SK-N-DZ (cell line): ENCODE measurements around the gene PHF10.

ENCODE experiments used
- DNase-seq: peaks from one replicate; pipeline ENCODE4 v3.0.0-alpha.2; 2015; ENCODE audit warnings: low spot score

The PHF10 gene

DNA sequence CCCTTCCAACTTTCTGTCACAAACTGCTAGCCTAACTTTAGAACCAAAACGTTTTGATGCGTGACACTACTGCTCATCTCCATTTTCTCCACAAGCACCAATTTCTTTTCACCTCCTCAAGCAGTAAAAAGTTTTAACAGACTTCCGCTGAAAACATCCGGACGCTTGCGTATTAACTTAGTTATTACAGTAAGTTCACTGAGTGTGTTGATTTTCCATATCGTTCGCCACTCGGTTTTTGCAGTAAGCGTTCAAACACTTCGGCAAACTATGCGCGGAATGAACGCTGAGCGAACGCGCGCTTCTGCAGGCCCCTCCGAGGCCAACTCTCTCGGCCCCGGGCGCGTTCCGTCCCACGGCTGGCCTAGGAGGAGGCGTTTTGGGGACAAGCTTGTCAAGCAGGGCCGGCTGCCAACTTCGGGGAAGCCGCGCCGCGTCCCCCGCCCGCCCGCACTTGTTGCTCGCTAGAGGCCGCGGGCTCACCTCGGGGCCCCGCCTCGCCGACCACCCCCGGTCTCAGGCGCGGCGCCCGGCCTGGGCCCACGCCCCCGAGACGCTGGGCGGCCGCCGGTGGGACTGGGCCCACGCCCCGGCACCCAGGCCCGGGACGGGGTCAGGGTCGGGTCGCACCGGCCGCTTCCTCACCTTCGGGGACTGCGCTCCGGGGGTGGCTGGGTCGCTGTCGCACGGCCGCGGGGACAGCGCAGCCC lies 945 bp downstream of the PHF10 start:
- DNase-seq: peak; percentile 31

- DNase-seq: no peak
These were observed 1.7 kb downstream of the PHF10 start for GRCh38 chr6:169722362-169723199.

DNA sequence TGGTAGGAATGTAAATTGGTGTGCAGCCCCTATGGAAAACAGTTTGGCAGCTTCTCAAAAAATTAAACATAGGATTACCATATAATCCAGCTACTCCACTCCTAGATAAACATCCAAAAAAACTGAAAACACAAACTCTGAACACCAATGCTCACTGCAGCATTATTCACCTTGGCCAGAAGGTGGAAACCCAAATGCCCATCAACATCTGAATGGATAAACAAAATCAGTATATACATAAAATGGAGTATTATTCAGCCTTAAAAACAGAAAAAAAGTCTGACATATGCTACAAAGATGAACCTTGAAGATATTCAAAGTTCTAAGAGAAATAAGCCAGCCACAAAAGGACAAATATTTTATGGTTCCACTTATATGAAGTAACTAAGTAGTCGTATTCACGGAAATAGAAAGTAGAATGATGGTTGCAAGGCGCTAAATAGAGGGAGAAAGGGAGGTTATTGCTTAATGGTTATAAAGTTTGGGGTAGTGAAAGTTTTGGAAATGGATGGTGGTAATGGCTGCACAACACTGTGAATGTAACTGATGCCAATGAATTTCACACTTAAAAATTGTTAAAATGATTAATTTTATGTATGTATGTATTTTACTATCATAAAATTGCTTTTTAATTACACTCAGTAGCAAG lies 4.0 kb downstream of the PHF10 start:
- no peak for DNase-seq

DNA sequence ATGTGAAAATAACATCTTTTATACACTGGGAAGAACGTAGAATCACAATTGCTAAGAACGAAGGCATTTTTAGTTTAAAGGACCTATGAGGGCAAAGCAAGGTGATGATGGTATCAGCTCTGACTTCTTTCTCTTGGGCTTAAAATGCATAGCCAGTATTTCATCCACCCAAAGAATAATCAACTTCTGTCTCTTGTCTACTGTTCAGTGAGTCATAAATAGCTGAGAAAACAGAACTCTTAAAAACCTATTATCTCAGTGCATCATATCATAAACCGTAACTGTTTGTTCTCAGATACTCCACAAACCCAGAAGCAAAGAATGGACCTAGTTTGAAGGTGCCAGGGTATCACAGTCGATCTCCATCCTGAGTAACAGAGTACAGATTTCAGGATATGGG lies 5.2 kb downstream of the PHF10 start:
- no peak for DNase-seq

- no peak for DNase-seq
These were observed 9.7 kb downstream of the PHF10 start for GRCh38 chr6:169714595-169714994.

DNA sequence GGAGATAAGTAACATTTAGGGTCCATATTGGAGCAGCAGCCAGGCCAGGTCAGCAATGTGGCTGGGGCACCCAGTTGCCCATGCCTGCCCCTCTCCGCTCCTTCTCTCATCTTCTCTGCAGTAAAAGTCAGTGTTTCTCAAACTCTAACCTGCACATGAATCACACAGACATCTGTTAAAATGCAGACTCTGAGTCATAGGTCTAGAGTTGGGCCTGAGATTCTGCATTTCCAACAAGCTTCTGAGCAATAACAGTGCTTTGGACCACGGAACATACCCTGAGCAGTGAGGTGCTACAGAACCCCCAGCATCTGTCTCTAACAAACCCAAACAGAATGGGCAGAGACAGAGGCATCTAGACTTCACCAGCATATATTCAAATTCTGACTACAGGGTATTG lies 10.1 kb downstream of the PHF10 start:
- no peak for DNase-seq

DNA sequence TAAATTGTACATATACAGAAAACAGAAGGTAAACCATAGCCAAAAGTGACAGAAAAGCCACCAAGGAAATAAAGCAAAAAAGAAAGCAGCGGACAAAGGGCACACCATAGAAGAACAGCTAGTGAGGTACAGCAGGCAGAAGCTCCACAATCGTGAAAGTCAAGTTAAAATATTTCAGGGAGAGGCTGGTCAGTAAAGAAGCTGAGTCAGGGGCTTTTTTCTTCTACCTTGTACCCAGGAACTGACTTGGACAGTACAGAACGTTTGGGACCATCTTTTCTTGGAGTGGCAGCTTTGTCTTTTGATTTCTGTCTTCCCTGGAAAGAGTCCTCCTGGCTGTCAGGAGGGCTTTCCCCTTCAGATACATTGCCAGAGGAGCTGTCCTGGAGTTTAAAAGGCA lies 14.3 kb downstream of the PHF10 start:
- no peak for DNase-seq

DNA sequence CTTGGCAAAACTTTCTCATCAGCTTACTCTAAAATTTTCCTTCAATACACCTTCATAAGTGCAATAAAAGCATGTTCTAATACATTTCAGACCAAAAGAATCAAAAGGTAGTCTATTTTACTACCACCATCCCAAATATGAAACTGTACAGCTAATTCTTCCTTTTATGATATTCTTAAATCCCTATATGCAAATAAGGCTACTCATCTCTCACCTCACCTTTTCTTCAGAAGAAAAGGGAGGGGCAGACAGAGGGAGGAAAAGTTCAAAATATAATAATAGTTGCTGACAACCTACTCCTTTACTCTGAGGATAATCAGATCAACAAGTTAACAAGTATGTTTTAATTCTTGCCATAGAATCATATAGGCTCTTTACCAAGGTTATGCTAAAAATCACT lies 15.0 kb downstream of the PHF10 start:
- no peak for DNase-seq

DNA sequence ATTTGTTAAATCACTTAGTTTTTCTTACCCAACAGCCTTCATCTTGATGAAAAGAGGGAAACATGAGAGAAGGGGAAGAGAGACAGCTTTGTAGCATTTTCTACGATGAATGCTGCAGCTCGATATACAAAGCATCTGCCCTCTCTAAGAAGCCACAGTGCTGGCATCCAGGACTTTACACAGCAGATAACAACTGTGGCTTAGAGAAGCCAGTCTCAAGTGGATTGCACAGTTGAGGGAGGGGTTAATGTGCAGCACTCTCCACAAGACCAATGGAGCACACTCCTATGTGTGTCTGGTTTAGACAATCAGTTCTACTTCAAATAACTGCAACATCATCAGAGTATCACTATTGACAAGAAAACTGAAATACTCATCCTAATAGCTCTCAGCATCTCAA lies 16.5 kb downstream of the PHF10 start:
- DNase-seq: no peak

GRCh38 chr6:169702840-169703246 lies 21.5 kb downstream of the PHF10 start:
- no peak for DNase-seq

GRCh38 chr6:169701954-169702839 lies 22.1 kb downstream of the PHF10 start, which contains the start of the genes C6orf120 and WDR27:
TSS of gene C6orf120 (plus strand) at chr6:169702126. CDS start at chr6:169702460, 334 bp downstream.
TSS of gene WDR27 (minus strand) at chr6:169702029. CDS start at chr6:169689005, 13,024 bp downstream.
- DNase-seq: peak; percentile 95

DNA sequence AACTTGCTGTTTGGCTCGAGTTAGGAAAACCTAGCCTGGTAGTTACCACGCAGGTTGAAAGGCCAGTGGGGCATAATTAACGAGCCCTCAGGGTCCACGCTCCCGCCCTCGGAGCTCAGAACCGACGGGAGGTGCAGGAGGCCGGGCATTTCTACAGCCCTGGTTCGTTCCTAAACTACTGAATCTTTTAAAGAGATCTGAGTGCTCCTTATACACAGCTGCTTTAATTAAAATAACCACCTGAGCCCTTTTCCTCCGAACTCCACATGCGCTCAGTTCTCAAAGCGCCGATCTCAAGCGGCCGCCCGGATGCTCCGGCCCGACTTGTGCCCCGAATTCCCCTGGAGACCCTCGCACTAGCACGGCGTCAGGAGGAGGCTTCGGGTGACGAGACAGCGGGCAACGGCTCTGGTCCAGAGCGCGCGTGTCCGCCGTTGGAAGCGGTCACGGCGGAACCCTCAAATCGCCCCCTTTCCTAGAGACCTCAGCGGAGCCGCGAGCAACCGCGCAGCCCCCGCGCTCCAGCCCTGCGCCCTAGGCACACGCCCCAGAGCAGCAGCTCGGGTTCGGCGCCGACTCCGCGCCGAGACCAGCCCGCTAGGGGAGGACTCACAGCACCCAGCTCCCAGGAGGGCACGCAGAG lies 22.9 kb downstream of the PHF10 start:
- no peak for DNase-seq

DNA sequence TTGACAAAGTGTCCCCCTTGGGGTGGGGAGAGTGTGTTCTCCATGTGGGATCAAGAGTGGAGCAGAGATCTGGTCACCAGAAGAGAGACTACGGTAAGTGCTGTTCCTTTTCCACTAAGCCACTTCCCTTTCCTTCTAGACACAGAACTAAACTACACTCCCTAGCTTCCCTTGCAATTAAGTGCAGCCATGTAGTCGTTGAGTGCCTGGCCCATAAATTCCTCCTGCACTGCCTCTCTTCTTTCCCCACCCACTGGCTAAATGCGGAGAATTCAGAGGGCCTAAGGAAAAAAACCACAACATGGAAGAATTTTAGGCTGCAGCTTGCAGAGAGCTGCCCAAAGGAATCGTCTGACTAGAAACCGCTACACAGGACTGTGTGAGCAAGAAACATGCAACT lies 24.0 kb downstream of the PHF10 start:
- no peak for DNase-seq

DNA sequence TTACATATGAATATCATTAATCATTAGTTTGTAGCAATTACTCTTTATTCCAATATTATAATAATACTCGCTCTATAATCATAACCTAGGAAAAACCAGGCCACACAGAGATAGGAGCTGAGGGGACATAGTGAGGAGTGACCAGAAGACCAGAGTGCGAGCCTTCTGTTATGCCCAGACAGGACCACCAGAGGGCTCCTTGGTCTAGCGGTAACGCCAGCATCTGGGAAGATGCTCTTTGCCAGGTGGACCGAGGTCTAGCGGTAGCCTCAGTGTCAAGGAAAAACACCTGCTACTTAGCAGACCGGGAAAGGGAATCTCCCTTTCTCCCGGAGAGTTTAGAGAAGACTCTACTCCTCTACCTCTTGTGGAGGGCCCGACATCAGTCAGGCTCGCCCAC lies 27.2 kb downstream of the PHF10 start:
- DNase-seq: peak; percentile 42

- DNase-seq: no peak
These were observed 29.2 kb downstream of the PHF10 start for GRCh38 chr6:169695131-169695530.

GRCh38 chr6:169692516-169692915 lies 31.8 kb downstream of the PHF10 start:
- no peak for DNase-seq

DNA sequence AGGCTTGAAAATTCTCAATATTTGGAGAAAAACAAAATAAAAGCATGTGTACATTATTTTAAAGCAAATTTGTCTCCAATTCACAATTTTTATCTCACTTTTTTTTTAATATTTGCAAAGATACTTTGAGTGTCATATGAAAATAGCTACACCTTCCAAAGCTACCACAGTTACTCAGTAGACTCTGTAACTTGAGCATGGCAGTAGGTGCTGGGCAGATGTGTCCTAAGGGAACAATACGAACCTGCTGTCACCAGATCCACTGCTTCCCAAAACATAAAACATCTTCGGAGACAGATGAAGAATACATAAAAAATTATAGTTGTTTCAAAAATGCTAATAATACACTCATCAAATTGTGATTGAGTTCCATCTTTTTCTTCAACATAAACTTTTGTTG lies 33.0 kb downstream of the PHF10 start:
- no peak for DNase-seq

- DNase-seq: no peak
These were observed 35.0 kb downstream of the PHF10 start for GRCh38 chr6:169689287-169689686.

DNA sequence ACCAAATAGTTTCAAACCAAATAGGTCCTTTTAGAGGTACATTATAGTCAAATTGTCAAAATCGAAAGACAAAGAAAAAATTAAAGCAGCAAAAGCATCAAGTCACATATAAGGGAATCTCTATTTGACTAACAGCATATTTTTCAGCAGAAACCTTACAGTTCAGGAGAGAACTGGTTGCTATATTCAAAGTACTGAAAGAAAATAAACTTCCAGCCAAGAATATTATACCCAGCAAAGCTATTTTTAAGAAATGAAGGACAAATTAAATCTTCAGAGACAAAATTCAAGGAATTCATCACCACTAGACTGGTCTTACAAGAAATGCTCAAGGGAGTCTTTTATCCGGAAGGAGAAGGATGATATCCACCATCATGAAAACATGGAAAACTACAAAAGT lies 38.4 kb downstream of the PHF10 start:
- DNase-seq: no peak

DNA sequence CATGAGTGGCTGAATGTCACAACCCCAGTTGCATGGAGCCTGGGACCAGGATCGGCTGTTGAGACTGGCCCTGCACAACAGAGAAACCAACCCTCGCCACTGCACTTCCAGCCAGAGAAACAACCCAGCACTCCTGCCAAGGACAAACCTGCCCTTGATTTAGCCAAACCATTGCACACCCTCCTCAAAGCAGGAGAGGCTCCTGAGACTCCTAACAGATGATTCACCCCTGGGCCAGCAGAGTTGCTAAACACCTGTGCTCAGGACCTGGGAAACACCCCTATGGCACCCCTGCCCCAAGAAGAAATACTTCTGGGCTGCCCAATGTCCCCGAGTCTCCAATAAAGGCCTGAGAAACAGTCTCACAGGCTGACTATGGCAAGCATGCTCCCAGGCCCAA lies 40.2 kb downstream of the PHF10 start:
- no peak for DNase-seq

GRCh38 chr6:169678342-169678741 lies 46.0 kb downstream of the PHF10 start:
- no peak for DNase-seq
